ENCODE measurements around the gene MS4A15.
A peak's percentile ranks its signal among the peaks of the same experiment; 100 is the strongest.
"Not testable (repeated sequence)": the region's sequence is repeated elsewhere in the genome, so short reads cannot be mapped to it uniquely, and the experiment has no call there.

MS4A15 gene

DNA sequence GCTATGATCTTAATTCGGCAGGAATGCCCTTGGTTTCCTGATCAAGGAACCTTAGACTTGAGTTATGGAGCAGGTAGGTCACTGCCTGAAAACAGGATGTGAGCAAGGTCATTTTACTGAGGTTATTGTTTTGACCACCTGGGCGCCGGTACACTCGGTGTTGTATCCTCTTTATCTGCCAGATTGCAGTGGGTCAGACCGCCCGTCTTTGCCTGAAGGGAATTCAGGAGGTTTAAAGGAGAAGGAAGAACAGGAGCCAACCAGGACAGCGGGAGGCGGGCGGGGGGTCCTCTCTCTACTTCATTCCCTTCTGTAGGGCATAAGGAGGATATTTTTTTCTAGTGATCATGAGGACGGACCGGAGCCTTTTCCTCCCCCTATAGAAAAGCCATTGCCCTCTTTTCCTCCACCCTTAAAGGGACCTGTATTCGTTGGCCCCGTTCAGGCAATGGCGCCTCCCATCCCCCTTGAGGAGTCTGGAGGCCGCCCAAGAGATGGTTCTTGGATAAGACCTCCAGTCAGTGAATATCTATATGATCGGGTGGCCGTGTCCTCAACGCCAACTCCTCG lies 649 bp downstream of the MS4A15 start:
- no peak for DNase-seq

DNA sequence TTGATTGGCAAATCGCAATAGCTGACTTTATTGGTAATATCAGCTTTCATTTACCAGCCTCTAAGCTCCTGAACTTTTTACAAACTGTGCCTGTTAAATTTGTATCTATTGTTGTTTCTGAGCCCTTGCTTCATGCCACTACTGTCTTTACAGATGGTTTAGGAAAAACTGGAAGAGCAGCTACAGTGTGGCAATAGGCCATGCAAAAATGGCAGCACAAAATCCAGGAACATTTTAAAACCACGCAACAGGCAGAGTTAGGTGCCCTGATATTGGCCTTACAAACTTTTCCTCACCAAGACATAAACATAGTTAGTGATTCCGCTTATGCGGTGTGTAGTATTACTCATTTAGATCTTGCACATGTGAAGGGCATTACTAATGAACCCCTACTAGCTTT lies 2.0 kb downstream of the MS4A15 start:
- not testable (repeated sequence) for DNase-seq

GRCh38 chr11:60759438-60760225 lies 3.0 kb downstream of the MS4A15 start:
- not testable (repeated sequence) for DNase-seq

- DNase-seq = peak in 1 of 3 experiments; percentile 87
These were observed 4.9 kb downstream of the MS4A15 start for GRCh38 chr11:60761436-60762190.

DNA sequence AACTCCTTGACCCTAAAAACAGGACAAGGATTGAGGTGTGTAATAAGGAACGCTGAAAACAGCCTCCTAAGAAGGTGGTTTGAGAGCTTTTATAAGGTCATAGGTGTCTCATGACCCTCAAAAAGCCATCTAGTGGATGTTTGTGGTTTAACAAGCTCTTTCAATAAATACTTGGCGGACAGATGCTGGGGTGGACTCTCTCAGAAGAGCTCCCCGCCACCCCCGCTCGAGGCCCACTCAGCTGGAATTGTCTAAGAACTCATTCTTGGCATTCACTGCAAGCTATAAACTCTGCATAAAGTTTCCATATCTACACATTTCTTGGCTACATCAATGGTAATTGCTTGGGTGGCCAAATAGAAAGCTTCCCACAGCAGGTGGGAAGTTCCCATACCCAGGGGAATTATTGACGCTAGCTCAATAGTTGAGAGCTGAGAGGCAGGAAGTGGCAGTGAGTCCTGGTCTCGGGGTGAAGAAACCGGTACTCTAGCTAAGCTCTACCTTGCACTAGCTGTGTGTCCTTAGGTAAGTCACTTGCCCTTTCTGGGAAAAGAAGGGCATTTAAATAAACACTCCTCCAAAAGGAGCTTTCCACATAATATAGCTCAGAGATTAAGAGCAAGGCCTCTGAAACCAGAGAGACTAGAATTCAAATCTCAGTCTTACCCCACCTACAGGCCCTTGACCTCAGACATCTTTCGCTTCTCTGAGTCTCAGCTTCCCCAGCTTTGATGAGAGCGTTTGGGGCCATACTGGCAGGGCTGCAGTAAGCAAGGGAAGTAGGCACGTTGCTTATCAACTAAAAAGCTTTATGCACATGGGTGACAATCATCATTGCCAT lies 6.4 kb downstream of the MS4A15 start:
- DNase-seq = peak in 2 of 3 experiments; percentile 87 to 97

GRCh38 chr11:60763692-60764369 lies 7.2 kb downstream of the MS4A15 start:
- peak in 2 of 3 experiments; percentile 43 to 60 for DNase-seq

GRCh38 chr11:60764879-60765278 lies 8.2 kb downstream of the MS4A15 start:
- peak in 1 of 3 experiments; percentile 14 for DNase-seq

DNA sequence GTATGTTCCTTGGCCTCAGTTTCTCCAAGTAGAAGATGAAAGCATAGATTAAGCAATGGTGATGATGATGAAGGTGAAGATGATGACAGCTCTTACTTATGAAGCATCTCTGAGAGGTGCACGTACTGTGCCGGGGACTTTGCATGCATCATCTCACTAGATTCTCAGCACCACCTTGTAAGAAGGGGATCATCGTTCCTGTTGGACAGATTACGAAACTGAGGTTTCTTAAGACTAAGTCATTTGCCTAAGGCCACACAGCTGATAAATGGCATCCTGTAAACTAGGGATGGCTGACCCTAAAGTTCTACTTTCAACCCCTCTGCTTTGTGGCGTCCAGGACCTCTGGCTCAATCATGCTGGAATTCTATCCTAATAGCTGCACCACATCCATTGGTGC lies 8.7 kb downstream of the MS4A15 start:
- no peak for DNase-seq

- no peak for DNase-seq
These were observed 9.9 kb downstream of the MS4A15 start for GRCh38 chr11:60766547-60766946.

- DNase-seq = no peak
These were observed 10.7 kb downstream of the MS4A15 start for GRCh38 chr11:60767388-60767811.

GRCh38 chr11:60768202-60768601 lies 11.5 kb downstream of the MS4A15 start:
- DNase-seq = no peak

DNA sequence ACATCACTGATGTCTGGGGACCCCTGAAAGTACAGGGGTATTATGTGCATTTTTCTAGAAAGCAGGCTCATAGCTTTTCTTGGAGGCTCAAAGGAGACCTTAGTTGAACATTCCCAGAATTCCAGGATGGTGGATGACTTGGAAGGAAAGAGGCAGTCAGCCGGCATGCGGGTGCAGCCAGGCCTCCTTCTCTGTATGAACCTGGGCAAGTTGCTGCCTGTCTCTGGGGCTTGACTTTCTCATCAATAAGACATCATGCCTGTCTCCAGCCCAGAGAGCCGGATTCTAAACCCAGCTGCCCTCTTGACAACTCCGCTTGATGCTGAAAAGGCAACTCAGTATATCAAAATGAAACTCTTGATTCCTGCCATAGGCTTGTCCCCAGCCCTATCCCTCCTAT lies 12.6 kb downstream of the MS4A15 start:
- DNase-seq = no peak

DNA sequence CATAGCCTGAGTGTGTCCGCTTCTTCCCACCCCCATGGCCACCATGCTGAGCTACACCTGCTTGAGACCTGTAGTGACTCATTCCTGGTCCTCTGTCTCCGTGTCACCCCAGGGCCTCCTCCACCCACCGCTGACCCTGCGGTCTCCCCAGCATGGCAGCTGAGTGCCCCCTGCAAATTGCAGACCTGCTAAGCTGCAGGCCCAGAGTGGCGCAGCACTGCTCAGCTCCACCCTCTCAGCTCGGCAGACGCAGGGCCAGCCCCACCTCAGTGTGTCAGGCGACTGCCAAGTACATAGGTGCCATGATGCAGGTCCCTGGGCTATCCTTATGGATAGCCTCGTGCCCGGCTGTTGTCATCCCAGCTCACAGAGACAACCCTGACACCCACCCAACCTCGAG lies 13.1 kb downstream of the MS4A15 start:
- DNase-seq = peak in 2 of 3 experiments; percentile 20 to 56

DNA sequence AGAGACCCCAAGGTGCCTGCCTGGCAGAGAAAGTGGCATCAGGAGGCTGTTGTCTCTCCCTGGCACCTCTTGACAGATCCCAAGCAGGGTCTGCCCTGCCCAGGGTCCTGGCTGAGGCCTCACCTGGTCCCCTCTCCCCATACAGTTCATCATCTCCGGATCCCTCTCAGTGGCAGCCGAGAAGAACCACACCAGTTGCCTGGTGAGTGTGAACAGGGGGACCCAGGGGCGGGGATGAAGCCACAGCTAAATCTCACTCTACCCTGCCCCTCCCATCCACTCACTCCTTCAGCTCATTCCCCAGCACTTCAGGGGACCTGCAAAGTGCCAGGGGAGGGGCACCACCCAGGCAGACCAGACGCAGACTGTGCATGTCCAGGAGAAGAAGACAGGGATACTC lies 14.5 kb downstream of the MS4A15 start:
- no peak for DNase-seq

DNA sequence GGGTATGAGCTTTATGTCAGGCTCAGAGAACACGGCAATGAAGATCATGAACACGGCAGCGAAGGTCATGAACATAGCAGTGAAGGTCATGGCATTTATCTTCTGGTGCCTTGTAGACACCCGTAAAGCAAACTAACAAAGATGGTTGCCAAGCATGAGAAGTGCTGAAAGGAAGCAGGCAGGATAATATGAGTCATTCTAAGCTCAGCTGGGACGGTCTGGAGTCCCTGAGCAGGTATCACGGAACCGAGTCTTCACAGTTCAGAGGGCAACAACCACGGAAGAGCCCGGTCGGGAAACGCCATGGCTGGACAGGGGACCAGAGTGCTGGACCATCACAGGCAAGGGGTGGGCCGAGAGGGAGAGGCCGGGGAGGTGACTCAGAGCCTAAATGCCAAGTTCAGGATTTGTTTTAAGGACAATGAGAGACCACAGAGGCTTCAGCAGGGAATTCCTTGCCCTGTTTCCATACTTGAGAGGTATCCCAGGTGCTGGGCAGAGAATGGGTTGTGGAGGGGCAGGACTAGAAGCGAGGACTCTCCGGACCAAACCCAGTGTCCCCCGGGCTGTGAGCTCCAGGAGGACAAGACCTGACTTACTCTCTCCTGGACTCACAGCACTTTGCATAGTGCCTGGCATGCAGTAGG lies 15.3 kb downstream of the MS4A15 start:
- DNase-seq = no peak

GRCh38 chr11:60772666-60773065 lies 16.0 kb downstream of the MS4A15 start:
- no peak for DNase-seq

DNA sequence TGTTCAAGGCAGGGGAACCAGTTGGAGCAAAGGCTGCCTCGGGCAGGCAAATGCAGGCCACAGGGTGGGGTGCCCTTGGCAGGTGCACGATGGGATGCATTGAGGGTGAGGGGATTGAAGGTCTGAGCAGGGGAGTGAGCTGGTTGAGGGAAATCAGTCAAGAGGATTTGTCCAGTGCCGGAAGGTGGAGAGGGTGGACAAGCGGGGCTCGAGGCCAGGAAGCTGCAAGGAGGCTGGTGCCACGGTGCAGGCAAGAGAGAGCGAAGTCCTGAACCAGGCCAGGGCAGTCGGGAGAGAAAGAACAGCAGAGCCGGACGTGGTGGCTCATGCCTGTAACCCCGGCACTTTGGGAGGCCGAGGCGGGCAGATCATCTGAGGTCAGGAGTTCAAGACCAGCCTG lies 18.1 kb downstream of the MS4A15 start:
- no peak for DNase-seq

GRCh38 chr11:60775420-60775961 lies 18.8 kb downstream of the MS4A15 start:
- peak; percentile 76 to 96 (median 85) for DNase-seq

DNA sequence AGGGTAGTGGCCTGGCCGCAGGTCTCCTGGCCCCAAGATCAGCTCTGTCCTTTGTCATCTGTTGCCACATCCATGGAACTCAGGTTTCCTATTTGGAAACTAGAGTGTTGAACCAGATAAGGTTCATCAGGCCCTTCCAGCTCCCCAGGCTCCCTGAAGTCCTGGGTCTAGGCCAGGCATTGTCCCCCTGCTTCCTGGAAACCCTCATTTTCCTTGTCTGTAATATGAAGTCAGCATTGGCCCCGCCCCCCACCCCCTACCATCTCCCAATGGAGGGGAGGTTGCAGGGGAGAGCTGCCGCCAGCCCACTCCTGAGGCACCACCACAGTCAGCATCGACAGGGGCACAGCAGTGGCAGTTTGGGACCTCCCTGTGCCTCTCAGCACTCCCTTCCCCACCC lies 19.5 kb downstream of the MS4A15 start:
- DNase-seq = no peak

DNA sequence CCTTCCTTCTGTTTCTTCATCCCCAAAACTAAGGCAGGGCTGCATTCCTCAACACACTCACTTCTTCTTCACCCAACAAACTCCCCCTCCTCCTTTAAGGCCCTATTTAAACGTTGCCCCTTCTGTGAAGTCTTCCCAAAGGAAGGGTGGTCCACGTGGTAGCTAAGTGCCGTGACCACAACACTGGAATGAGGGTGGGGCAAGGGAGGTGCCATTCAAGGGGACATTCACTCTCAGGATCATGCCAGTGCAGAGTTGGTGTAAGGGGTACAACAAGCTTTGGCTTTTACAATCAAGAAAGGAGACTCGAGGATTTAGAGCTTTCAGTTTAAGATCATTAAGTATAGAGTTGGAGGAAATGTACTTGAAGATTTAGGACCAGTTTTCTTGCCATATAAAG lies 20.4 kb downstream of the MS4A15 start:
- no peak for DNase-seq

DNA sequence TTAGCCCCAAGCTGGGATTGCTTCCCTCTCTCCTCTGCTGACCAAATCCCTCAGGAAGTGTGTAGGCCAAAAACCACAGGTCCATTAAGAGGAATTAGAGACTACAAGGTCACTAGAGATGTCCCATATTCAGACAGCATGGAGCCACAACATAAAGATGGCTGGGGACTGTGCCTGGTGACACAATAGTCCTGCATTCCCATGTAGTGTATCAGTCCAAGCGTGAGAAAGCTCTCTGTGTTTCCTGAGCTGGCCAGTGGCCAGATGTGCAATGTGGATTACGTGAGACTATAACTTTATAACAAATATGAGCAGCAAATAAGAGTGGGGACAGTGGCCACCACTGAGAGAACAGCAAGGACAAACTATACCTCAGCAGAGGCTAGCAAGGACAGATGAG lies 20.9 kb downstream of the MS4A15 start:
- no peak for DNase-seq

Measured in NCI-H1417 (cell line).